Stimulated activated CD4-positive, alpha-beta T cell treated with anti-CD3 and anti-CD28 coated beads, Interleukin-4, amount 100 ng/mL, for 48 hours (primary cell): ENCODE results near the gene PIAS1.
"Not testable (repeated sequence)": the region's sequence is repeated elsewhere in the genome, so short reads cannot be mapped to it uniquely, and the experiment has no call there.

ENCODE experiments used
- DNase-seq, 2 donors: peaks; one replicate each; pipeline ENCODE4 v3.0.0-alpha.2; 2020; ENCODE audit warnings: low read depth in 2 of 2

The PIAS1 gene

DNA sequence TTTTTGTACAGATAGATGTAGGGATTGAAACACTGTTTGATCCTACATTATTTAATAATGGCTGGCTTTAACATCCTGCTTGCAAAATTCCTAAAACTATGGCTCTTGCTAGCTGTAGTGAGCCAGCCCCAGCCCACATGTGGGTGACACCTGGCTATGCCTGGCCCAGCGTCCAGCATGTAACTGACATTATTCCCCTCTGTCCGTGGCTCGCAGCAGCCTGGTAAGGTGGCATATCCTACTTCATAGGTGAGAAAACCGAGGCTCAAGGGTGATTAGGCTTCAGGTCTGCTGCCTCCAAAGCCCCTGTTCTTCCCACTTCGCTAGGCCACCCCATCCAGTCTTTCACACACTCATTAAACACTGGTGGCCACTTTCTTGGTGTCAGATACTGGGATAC lies 149.4 kb downstream of the PIAS1 start:
- no peak for DNase-seq

DNA sequence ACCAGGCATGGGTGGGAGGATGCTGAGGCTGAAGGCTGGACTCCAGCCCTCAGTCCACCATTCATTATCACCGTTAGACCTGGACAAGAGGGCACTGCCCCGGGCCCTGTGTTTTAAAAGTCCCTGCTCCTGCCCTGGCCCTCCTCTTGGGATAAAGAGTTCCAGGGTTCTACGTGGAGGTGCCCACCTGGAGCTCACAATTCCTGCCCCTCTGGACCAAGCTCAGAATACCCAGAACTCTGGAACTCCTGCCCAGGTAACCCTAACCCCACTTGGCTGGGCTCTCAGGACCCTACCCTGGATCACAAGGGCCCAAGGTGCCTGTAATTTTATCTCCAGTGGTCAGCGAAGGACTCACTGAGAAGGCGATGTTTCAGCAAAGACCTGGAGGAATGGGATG lies 149.8 kb downstream of the PIAS1 start:
- DNase-seq = no peak

DNA sequence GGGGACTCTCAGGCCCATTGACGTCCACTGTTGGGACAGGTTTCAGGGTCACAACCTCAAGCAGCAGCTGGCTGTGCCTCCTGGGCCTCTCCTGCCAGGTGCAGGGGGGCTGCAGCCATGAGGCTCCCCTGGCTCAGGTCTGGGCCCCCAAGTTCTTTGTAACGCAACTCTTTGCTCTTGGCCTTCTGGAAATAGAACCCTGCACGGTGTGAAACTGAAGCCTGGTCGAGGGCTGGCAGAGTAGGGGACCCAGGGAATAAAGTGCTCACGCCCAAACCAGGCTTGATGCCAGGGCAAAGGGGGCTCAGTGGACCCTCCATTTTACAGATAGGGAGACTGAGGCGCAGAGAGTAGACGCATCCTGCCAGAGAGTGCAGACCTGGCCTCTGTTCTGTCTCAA lies 150.2 kb downstream of the PIAS1 start:
- DNase-seq = no peak

DNA sequence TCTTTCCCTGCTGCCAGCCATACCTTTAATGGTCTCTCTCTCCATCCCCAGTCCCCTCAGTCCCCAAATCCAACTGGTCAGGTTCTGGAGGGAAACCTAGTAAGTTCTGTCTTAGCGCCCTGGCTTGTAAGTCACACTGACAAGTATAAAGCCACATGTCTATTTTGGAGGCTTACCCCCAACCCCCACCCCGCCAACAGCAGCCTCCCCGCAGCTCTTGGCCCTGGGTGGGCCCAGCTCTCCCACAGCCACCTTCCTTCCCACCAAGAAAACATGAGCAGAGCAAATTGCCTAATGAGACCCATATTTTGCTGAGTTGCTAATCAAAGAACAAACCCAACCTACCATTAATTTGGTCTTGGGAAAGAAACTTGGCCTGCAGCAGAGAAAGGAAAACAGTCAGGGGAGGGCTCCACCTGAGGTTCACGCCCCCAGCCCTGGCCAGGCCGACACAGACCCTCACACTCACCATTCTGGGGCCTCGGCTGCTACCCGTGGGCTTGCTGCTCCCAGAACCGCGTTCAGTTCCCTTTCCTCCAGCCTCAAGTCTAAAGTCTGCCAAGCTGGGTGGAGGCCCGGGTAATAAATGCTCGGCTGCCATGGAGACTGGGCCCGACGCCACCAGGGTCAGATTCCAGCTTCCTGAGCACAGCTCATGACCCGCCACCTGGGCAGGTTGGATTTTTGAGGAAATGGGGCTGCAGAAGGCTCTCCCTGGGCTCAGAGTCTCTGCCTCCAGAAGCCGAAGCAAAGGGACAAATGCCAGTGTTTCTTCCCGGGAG lies 150.9 kb downstream of the PIAS1 start, which contains the start of gene CALML4:
Gene CALML4 (minus strand): TSS at position 557 of the 782 bp plus-strand sequence. CDS start 85 bp downstream, at position 472.
- DNase-seq = no peak

DNA sequence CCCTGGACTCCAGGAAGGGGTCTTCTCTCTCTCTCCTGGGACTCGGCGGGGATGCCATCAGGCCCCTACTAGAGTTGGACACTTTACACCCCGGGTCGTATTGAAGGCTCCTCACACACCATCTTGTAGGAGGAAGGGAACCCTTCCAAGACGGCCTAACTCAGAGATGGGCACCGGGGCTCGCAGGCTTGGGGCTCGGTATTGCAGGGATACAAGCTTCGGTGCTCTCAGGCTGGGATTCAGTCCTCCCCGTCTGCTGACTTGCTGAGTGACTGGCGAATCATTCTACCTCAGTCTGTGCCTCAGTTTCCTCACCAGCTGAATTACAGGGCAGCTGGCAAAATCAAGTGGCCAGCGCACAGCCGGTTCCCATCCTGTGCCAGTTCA lies 151.4 kb downstream of the PIAS1 start:
- no peak for DNase-seq

DNA sequence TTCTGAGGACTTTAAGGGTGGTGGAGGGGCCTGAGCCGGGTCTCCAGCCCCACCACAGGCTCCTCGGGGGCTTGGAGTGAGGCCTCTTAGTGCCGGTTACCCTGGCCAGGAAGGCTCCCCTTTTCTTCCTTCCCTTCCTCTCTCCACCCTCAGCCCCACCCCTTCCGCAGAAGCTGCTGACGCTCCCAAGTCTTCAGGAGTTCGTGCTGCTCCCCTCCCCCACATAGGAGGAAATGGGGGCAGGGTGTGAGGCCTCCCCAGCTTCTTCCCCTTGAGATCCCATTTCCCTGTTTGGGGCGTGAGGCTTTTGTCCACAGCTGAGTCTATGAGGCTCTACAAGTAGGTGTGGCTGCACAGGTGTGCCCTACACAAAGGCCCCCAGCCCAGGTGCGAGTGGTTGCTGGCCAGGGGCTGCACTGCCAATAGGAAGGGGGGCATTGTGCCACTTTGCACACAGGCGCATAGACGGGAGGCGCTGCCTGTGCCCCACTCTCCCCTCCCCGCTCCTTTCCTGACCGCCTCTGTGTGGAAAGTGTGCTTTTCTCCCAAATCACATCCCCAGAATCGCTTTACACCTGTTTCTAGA lies 151.9 kb downstream of the PIAS1 start:
- DNase-seq = no peak

GRCh38 chr15:68206711-68207151 lies 152.6 kb downstream of the PIAS1 start:
- no peak for DNase-seq

- no peak for DNase-seq
Observed at GRCh38 chr15:68207176-68207935, 153.2 kb downstream of the PIAS1 start.

GRCh38 chr15:68208136-68208535 lies 154.0 kb downstream of the PIAS1 start:
- DNase-seq = no peak

DNA sequence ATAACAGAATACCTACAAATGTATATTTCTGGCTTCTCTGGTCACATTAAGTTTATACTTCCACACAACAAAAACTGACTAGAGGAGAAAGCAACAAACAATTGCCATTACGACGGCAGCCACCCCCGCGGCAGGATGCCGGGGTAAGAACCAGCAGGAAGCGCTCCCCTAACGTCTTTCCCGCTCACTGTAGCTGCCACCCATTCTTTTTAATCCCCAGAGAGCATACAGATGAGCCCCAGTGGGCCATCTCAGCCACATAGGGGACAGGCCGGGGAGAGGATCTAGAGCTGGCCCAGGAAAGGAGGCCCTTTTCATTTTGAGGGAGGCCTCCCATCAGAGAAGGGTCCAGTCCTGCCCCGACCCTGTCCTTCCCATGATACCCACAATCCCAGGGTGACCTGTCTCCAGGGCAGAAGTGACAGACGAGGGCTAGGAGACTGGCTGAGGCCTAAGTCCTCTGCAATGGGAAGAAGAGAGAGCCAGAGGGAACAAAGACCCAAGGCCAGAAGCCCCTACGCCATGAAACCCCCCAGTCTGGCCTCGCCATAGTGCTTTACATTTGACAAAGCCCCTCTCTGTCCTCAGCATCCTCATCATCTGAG lies 154.6 kb downstream of the PIAS1 start:
- no peak for DNase-seq

DNA sequence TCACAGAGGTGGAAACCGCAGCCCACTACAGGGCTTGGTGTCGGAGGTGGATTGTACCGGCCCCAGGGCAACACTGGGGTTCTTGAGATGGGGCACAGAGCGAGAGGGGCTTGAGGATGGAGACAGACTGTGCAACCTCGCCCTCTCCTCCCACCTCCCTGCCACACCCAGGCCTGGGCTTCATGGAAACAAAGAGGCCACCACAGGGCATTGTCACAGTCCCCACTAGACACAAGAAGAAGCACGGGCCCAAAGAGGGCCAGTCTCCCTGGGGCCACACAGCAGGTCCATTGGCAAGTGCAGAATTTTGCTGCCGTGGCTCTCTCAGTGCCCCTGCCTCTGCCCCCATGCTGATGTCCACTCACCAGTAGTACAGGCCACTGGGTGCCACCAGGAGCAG lies 155.2 kb downstream of the PIAS1 start:
- DNase-seq = no peak

DNA sequence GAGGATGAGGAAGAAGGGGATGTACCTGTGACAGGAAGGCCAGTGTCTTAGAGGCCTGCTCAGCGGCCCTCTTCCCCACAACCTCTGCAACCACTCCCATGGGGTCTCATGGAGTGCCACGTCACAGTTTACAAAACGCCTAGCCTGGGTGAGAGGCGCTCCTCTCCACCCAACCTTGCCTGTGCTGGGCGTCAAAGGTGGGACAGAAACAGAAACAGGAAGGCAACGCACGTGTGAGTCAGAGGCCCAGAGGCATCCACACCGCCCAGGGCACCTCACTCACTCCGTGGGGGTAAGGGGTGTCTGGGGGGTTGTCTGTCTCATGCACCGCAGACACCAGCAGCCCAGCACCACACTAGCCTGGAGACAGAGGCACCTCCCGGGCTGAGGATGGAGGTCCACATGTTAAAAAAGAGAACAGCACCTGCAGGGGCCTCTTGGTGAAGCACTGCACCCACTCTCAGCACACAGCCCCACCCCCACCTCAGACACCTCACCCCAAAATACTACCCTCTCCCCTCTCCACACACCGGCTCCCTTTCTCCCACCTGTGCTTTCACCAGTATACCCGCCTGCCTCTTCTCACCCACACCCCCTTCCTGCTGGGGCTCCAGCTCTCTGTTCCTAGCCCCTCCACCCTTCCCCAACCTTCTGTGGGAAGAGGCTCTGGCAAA lies 155.8 kb downstream of the PIAS1 start:
- DNase-seq = no peak

DNA sequence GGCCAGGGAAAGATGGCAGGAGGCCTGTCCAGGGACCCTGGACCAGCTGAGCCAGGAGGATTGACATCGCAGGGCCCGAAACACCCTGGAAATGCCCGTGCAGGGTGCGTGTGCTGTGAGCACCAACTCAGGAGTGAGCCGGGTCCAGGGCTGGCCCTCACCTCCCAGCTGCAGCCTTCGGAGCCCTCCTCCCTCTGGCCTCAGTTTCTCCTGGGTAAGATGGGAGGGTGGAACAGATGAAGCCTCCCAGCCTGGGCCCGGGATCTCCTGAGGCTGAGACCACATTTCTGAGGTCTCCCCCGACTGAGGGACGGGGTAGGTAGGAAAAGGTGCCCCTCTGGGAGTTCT lies 156.3 kb downstream of the PIAS1 start:
- no peak for DNase-seq

DNA sequence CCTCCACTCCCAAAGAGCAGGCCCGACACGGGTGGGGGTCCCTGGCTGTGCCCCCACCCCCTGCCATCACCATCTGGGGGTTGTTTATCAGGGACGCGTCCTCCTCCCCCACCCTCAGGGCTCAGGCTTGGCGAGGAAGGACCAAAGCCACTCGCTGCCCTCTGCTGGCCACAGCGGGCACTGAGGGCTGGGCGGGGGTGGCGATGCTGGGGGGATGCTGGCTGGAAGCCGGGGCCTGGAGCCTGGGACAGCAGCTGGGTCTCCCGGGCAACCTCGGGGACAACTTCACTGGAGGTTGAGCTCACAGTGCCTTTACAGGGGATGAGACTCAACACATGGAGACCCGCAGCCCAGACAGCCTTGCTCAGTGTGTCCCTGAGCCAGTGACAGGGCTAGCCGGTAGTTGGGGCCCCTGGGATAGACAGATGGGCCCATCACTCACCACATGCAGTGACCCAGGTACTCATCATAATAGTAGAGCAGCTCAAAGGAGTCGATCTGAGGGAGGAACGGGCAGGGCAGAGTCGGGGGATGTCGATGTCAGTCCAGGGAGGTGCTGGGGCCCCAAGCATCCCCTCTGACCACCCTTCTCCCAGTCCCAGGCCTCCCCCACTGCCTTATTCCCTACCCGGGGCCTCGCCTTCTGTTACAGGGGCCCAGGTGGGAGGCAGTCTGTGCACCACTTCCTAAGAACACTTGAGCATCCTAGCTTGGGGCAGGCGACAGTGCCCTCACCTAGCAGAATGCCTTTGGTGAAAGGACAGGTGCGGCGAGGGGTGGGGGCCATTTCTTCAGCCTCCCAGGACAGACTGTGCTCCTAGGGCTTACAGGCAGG lies 156.9 kb downstream of the PIAS1 start:
- DNase-seq = peak in 1 of 2 donors; percentile 56

- no peak for DNase-seq
Observed at GRCh38 chr15:68211656-68212320, 157.7 kb downstream of the PIAS1 start.

DNA sequence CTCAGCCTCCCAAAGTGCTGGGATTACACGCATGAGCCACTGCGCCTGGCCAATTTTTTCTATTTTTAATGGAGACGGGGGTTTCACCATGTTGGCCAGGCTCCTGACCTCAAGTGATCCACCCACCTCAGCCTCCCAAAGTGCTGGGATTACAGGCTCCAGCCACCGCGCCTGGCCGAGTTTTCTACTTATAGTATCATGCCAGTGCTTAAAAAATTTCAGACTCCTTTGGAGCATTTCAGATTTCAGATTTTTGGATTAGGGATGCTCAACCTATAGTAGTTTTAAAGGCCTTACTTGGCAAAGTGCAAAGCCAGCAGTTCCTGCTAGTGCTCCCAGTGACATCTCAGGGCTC lies 159.4 kb downstream of the PIAS1 start:
- DNase-seq = not testable (repeated sequence)

GRCh38 chr15:68213991-68214837 lies 160.1 kb downstream of the PIAS1 start:
- no peak for DNase-seq

DNA sequence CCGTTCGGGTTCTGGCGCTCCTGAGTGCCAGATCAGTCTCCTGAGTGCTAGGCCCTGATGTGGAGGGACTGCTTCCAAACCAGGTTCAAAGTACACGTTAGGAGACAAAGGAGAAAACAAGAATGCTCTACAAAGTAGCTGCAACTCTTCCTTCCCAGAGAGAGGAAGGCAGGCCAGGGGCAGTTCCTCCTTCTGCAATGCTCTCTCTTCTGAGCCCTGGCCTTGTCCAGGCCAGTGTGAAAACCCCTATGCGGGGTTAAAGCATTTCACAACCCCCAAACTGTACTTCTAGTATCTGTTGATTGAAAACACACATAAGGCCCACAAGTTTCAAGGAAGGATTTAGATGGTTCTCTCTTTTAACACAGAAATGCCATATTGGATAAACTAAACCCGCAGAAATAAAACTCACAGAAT lies 160.7 kb downstream of the PIAS1 start:
- DNase-seq = no peak

- no peak for DNase-seq
Observed at GRCh38 chr15:68217341-68217740, 163.2 kb downstream of the PIAS1 start.
